ENCODE measurements around the gene AGBL4. TPM values are rescaled to one million over a fixed set of nuclear protein-coding genes. Genes with fewer than 3 reads are reported as not detected.
"Not testable (repeated sequence)": the region's sequence is repeated elsewhere in the genome, so short reads cannot be mapped to it uniquely, and the experiment has no call there.

Gene AGBL4
- total RNA-seq, 1 donor from 2014 or later: 2.1 TPM

DNA sequence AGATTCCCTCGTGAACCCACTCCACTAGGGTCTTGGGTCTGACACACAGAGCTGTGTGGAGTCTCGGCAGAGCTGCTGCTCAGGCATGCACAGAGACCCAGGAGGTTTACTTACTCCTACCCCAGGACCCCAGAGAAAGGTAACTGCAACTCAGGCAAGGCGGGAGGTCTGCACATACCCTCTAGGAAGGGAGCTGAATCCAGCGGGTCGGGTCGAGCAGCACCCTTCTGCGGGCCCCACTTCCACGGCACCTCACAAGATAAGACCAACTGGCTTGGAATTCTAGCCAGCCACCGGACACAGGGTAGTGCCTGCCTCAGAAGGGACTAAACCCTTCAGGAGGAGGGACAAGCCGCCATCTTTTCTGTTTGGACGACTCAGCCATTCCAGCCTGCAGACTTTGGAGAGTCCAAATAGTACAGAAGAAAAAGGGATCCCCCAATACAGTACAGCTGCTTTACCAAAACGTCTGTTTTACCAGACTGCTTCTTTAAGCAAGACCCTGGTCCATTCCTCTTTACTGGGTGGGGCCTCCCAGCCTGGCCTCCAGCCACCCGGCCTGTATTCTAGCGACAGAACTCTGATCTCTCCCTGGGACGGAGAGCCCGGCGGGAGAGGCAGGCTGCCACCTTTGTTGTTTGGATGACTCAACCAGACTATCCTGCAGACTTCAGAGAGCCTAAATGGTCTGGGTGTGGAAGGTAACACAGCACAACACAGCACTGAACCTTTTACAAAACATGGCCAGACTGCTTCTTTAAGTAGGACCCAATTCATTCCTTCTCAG is 692.5 kb downstream of the AGBL4 start:
- intact Hi-C loops (cut with DNase I): no loop called here
- Histone ChIP-seq H3K36me3 (no peaks in the 10 kb centered on the region), H3K9me3 (no peaks in the 10 kb centered on the region), H3K27me3 (ENCODE audit: low read depth) (no peaks in the 10 kb centered on the region), H3K4me1 (no peaks in the 10 kb centered on the region), H3K4me3 (no peak overlapping the region), H3K27ac (no peak overlapping the region)
- TF ChIP-seq, protein P1, sequence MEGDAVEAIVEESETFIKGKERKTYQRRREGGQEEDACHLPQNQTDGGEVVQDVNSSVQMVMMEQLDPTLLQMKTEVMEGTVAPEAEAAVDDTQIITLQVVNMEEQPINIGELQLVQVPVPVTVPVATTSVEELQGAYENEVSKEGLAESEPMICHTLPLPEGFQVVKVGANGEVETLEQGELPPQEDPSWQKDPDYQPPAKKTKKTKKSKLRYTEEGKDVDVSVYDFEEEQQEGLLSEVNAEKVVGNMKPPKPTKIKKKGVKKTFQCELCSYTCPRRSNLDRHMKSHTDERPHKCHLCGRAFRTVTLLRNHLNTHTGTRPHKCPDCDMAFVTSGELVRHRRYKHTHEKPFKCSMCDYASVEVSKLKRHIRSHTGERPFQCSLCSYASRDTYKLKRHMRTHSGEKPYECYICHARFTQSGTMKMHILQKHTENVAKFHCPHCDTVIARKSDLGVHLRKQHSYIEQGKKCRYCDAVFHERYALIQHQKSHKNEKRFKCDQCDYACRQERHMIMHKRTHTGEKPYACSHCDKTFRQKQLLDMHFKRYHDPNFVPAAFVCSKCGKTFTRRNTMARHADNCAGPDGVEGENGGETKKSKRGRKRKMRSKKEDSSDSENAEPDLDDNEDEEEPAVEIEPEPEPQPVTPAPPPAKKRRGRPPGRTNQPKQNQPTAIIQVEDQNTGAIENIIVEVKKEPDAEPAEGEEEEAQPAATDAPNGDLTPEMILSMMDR (IDR thresholded peaks at IDR 0.05): no peak
- DNase-seq: no peak
- ATAC-seq: no peak

DNA sequence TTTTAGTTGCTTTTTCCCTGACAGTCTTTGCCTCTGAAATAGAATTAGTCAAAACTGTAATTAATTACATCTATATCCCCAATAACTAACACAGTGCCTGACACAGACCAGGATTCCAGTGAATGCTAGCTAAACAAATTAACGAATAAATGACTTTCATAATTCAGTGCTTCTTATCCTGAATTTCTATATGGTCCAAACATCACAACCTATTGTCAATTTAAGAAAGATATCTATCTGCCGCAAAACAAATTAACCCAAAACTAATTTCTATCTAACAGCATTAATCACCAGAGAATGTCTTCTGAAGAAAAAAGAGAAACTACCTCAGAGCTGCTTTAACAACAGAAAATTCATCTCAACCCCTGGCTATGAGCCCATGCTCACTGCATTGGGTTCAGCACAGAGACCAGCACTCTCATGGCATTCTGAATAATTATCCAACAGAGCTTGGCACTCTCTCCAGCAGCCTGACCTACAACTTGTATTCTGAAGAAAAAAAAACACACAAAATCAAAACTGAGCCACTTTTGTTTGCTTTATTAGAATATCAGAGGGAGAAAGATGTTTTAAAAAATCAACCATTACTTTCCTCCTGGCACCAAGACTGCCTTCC is 699.7 kb downstream of the AGBL4 start:
- ATAC-seq (no peak), DNase-seq (no peak)
- no peak overlapping the region for H3K27ac ChIP-seq
- no peaks in the 10 kb centered on the region for H3K36me3 ChIP-seq
- TF ChIP-seq, protein P1 (IDR thresholded peaks at IDR 0.05): no peak
- H3K4me3 ChIP-seq: no peak overlapping the region
- no peaks in the 10 kb centered on the region for H3K4me1 ChIP-seq
- intact Hi-C loops (cut with DNase I): no loop called here
- H3K27me3 ChIP-seq (ENCODE audit: low read depth): no peaks in the 10 kb centered on the region
- H3K9me3 ChIP-seq: no peaks in the 10 kb centered on the region

GRCh38 chr1:49320493-49320892 is 703.3 kb downstream of the AGBL4 start:
- H3K27me3 ChIP-seq (ENCODE audit: low read depth); H3K27ac ChIP-seq; H3K4me3 ChIP-seq; H3K9me3 ChIP-seq; DNase-seq; H3K4me1 ChIP-seq; ATAC-seq; H3K36me3 ChIP-seq; intact Hi-C loops (cut with DNase I): not testable (repeated sequence)

DNA sequence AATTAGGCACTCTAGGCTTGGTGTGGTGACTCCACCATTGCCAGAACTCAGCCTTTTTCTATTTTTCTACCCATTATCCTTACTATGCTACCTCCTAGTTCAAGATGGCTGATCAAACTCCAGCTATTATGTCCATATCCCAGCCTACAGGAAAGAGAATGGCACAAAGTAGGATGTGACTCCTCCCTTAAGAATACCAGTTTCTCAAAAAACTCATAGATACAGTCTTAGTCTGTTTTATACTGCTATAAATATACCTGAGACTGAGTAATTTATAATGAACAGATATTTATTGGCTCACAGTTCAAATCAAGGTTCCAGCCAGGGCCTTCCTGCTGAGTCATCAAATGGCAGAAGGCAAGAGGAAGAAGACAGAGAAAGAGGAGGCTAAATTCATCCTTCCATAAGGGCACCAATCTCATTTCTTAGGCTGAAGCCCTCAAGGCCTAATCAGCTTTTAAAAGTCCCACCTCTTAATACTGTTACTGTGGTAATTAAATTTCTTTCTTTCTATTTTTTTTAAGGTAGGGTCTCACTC is 704.3 kb downstream of the AGBL4 start:
- ATAC-seq: no peak
- DNase-seq: no peak
- TF ChIP-seq, protein P1 (IDR thresholded peaks at IDR 0.05): no peak

GRCh38 chr1:49318218-49318617 is 705.5 kb downstream of the AGBL4 start:
- no peak overlapping the region for H3K27ac ChIP-seq
- no peaks in the 10 kb centered on the region for H3K9me3 ChIP-seq
- ATAC-seq: no peak
- no peak for DNase-seq
- H3K27me3 ChIP-seq (ENCODE audit: low read depth): no peaks in the 10 kb centered on the region
- H3K4me1 ChIP-seq: no peaks in the 10 kb centered on the region
- no peak overlapping the region for H3K4me3 ChIP-seq
- intact Hi-C loops (cut with DNase I): no loop called here
- H3K36me3 ChIP-seq: no peaks in the 10 kb centered on the region
- TF ChIP-seq, protein P1 (IDR thresholded peaks at IDR 0.05): no peak

More for the DNA sequence above, 704.3 kb downstream of the AGBL4 start:
- no peaks in the 10 kb centered on the region for H3K27me3 ChIP-seq (ENCODE audit: low read depth)
- H3K9me3 ChIP-seq: no peaks in the 10 kb centered on the region
- no peaks in the 10 kb centered on the region for H3K4me1 ChIP-seq
- intact Hi-C loops (cut with DNase I): no loop called here
- H3K27ac ChIP-seq: no peak overlapping the region
- H3K4me3 ChIP-seq: no peak overlapping the region
- H3K36me3 ChIP-seq: no peaks in the 10 kb centered on the region

- Histone ChIP-seq H3K9me3 (no peaks in the 10 kb centered on the region), H3K36me3 (no peaks in the 10 kb centered on the region), H3K4me1 (no peaks in the 10 kb centered on the region), H3K27ac (no peak overlapping the region), H3K4me3 (no peak overlapping the region), H3K27me3 (ENCODE audit: low read depth) (no peaks in the 10 kb centered on the region)
- ATAC-seq: no peak
- no peak for DNase-seq
- TF ChIP-seq, protein P1 (IDR thresholded peaks at IDR 0.05): no peak
- intact Hi-C loops (cut with DNase I): no loop called here
Observed at GRCh38 chr1:49307457-49307856, 716.3 kb downstream of the AGBL4 start.
